Peyer's patch (tissue), 4 donors: ENCODE results near the gene VWF. TPM values are rescaled to one million over a fixed set of nuclear protein-coding genes. Genes with fewer than 3 reads are reported as not detected.

Experiments used
- DNase-seq, 3 donors: peaks; one replicate each; pipeline ENCODE4 v3.0.0-alpha.2; 2017 to 2019
- H3K27ac ChIP-seq, 4 donors: fragments of 200-600 bp; sonication (generic); one replicate each; pipeline ENCODE4 v1.5.1; 2016 to 2019
- H3K27me3 ChIP-seq, 2 donors: fragments of 200-600 bp; sonication (generic); one replicate each; pipeline ENCODE4 v1.5.1; 2019
- H3K36me3 ChIP-seq, 3 donors: fragments of 200-600 bp; sonication (generic); one replicate each; pipeline ENCODE4 v1.5.1; 2016 to 2019
- H3K4me1 ChIP-seq, 4 donors: fragments of 200-600 bp; sonication (generic); one replicate each; pipeline ENCODE4 v1.5.1; 2016 to 2019
- H3K4me3 ChIP-seq, 4 donors: fragments of 200-600 bp; sonication (generic); 1 replicate in 3 of 4; 2 replicates in 1 of 4; pipeline ENCODE4 v1.5.1; 2016 to 2019; ENCODE audit warnings: mild to moderate bottlenecking in 1 of 4
- H3K9me3 ChIP-seq, 4 donors: fragments of 200-600 bp; sonication (generic); one replicate each; pipeline ENCODE4 v1.5.1; 2016 to 2019; ENCODE audit warnings: mild to moderate bottlenecking in 1 of 4
- CTCF ChIP-seq, 6 experiments: fragments of 450-650 bp in 4 of 6; fragments of 200-600 bp in 2 of 6; sonication (generic) in 1 of 6; IDR thresholded peaks; one replicate each; pipeline ENCODE4 v1.5.1; 2017 to 2019; ENCODE audit warnings: antibody characterized with exemption in 6 of 6, mild to moderate bottlenecking in 3 of 6, moderate library complexity in 1 of 6
- POLR2A ChIP-seq, 2 donors: fragments of 450-650 bp; IDR thresholded peaks; one replicate each; pipeline ENCODE4 v1.5.1; 2017; ENCODE audit warnings: antibody characterized with exemption in 2 of 2, mild to moderate bottlenecking in 2 of 2, moderate library complexity in 2 of 2
- total RNA-seq, 4 donors: library from RNA; depleted of rRNA; stranded (reverse); fragments of >200 nt; gene quantifications; one replicate each; pipeline ENCODE4 v1.1.0, GENCODE V29; 2016

The VWF gene
- total RNA-seq, 4 donors from 2014 or later, result 21.5 to 98.2 (median 62.7) TPM

GRCh38 chr12:6090803-6091202 lies 33.7 kb downstream of the VWF start:
- DNase-seq, result peak in 2 of 3 donors; percentile 63 to 81
- TF ChIP-seq CTCF (IDR thresholded peaks at IDR 0.05) (no peak), POLR2A (IDR thresholded peaks at IDR 0.05) (no peak)
- H3K27ac ChIP-seq, result peak overlapping the region in 1 of 4 donors; percentile 48

DNA sequence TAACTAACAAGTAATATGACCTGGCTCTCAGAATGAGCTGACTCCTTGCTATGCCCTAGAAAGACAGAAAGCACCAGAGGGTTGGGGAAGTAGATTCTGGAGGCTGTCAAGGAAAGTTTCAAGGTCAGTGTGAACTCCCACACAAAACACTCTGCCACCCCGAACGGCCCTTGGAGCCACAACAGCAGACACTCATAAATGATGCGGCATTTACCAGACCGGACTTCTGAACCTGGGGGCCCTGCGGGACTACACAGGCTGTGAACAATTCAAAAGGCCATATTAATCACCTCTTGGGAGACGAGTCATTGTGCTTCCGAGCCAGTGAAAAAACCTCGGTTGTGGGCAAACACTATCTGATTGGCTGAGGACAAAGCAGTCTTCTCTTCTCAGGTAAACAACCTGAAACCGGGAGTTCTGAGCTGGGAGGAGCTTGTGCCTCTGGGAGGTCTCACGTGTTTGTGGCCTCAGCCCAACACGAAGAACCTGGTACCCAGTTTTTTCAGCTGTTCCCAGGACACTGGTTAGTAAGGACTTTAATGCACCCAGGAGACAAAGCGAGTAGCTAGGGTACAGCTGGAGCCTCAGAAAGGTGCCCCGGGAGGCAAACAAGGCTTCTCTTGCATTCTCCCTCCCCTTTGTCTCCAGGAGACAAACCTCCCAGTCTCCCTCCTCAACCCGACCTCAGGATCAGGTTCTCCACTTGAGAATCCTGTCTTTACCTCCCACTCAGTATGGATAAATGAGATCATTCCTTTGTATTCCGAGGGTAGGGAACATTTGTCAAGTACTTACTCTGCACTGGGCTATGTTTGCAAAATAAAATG lies 35.3 kb downstream of the VWF start:
- no peak for TF ChIP-seq CTCF (IDR thresholded peaks at IDR 0.05)
- TF ChIP-seq POLR2A (IDR thresholded peaks at IDR 0.05), result peak in 1 of 2 donors; percentile 21
- Histone ChIP-seq H3K27me3 (no peaks in the 10 kb centered on the region), H3K27ac (peak overlapping the region in 1 of 4 donors; percentile 72), H3K4me1 (peaks cover 0 to 30% (median 2%) of the 10 kb centered on the region in 4 donors), H3K36me3 (no peaks in the 10 kb centered on the region), H3K9me3 (no peaks in the 10 kb centered on the region), H3K4me3 (no peak overlapping the region)
- peak in 2 of 3 donors; percentile 73 to 78 for DNase-seq

More at GRCh38 chr12:6090803-6091202, 33.7 kb downstream of the VWF start:
- H3K36me3 ChIP-seq, result no peaks in the 10 kb centered on the region
- H3K9me3 ChIP-seq, result no peaks in the 10 kb centered on the region
- peaks cover 0 to 20% (median 2%) of the 10 kb centered on the region in 4 donors for H3K4me1 ChIP-seq
- H3K27me3 ChIP-seq, result no peaks in the 10 kb centered on the region
- no peak overlapping the region for H3K4me3 ChIP-seq

DNA sequence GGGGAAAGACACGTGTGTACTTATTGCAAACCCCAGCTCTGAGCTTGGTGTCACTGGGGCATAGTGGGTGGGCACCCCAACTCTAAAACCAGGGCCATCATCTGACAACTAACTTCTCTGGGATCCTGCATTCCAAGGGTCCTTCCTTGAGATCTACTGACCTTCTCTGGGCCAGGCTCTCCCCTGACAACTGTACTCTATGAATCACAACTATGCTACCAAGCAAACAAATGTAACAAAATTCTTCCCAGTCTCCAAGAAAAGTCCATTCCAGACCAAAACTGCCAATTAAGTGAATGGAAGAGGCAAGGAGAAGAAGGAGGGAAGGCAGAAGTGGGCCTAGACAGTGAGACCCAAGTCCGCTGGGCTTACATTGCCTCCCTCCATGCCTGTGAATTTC lies 38.2 kb downstream of the VWF start:
- no peak overlapping the region for H3K4me3 ChIP-seq
- no peaks in the 10 kb centered on the region for H3K9me3 ChIP-seq
- no peak overlapping the region for H3K27ac ChIP-seq
- no peak for DNase-seq
- TF ChIP-seq CTCF (IDR thresholded peaks at IDR 0.05), result no peak
- TF ChIP-seq POLR2A (IDR thresholded peaks at IDR 0.05), result no peak
- H3K4me1 ChIP-seq, result peaks cover 0 to 15% (median 2%) of the 10 kb centered on the region in 4 donors
- H3K27me3 ChIP-seq, result no peaks in the 10 kb centered on the region
- H3K36me3 ChIP-seq, result no peaks in the 10 kb centered on the region

- DNase-seq, result no peak
Measured at GRCh38 chr12:6085841-6086240, 38.6 kb downstream of the VWF start.

GRCh38 chr12:6084969-6085450 lies 39.5 kb downstream of the VWF start:
- TF ChIP-seq CTCF (IDR thresholded peaks at IDR 0.05), result no peak
- no peak for TF ChIP-seq POLR2A (IDR thresholded peaks at IDR 0.05)
- H3K4me3 ChIP-seq, result no peak overlapping the region
- H3K4me1 ChIP-seq, result peaks cover 0 to 15% (median 2%) of the 10 kb centered on the region in 4 donors
- H3K9me3 ChIP-seq, result no peaks in the 10 kb centered on the region
- no peaks in the 10 kb centered on the region for H3K36me3 ChIP-seq
- no peaks in the 10 kb centered on the region for H3K27me3 ChIP-seq
- peak overlapping the region in 1 of 4 donors; percentile 43 for H3K27ac ChIP-seq
- DNase-seq, result no peak

More at GRCh38 chr12:6085841-6086240, 38.6 kb downstream of the VWF start:
- H3K4me3 ChIP-seq, result no peak overlapping the region
- no peak overlapping the region for H3K27ac ChIP-seq
- H3K36me3 ChIP-seq, result no peaks in the 10 kb centered on the region
- H3K9me3 ChIP-seq, result no peaks in the 10 kb centered on the region
- H3K4me1 ChIP-seq, result peaks cover 0 to 15% (median 2%) of the 10 kb centered on the region in 4 donors
- TF ChIP-seq CTCF (IDR thresholded peaks at IDR 0.05), result no peak
- TF ChIP-seq POLR2A (IDR thresholded peaks at IDR 0.05), result no peak
- no peaks in the 10 kb centered on the region for H3K27me3 ChIP-seq
